CD4-positive, CD25-positive, alpha-beta regulatory T cell (primary cell): ENCODE data around the gene ZBTB8A. TPM values are rescaled to one million over a fixed set of nuclear protein-coding genes. Genes with fewer than 3 reads are reported as not detected.
"Not testable (repeated sequence)": the region's sequence is repeated elsewhere in the genome, so short reads cannot be mapped to it uniquely, and the experiment has no call there.

Experiments used
- ATAC-seq, 2 donors: fragments of 150-1000 bp; cut with Tn5 transposase; one replicate each; pipeline ENCODE4 v1.10.0; 2021; ENCODE audit warnings: low read depth in 2 of 2, moderate number of reproducible peaks in 2 of 2, moderate library complexity in 1 of 2
- DNase-seq, 3 donors: peaks; one replicate each; pipeline versions ENCODE4 v3.0.0 to v3.0.0-alpha.2; 2012 to 2022; ENCODE audit warnings: mixed read lengths in 1 of 3
- H3K27ac ChIP-seq: one replicate; pipeline ENCODE4 v1.7.0; 2013; ENCODE audit warnings: mild to moderate bottlenecking, low read length; ENCODE audit not compliant: insufficient read depth, poor library complexity, severe bottlenecking
- H3K27me3 ChIP-seq: one replicate; pipeline ENCODE4 v1.7.0; 2013; ENCODE audit warnings: low read length; ENCODE audit not compliant: control insufficient read depth, insufficient read depth
- H3K36me3 ChIP-seq: one replicate; pipeline ENCODE4 v1.7.0; 2013; ENCODE audit warnings: mild to moderate bottlenecking, low read length, moderate library complexity; ENCODE audit not compliant: control insufficient read depth, insufficient read depth
- H3K4me1 ChIP-seq: 2 replicates; pipeline ENCODE4 v1.7.0; 2013; ENCODE audit warnings: mild to moderate bottlenecking, low read length; ENCODE audit not compliant: insufficient read depth, control insufficient read depth, poor library complexity, severe bottlenecking
- H3K4me3 ChIP-seq: one replicate; pipeline ENCODE4 v1.7.0; 2013; ENCODE audit warnings: low read depth, mild to moderate bottlenecking, low read length, moderate library complexity
- H3K9me3 ChIP-seq, 2 experiments: 1 replicate in 1 of 2; 2 replicates in 1 of 2; pipeline ENCODE4 v1.7.0; 2013; ENCODE audit warnings: low read length in 2 of 2, mild to moderate bottlenecking in 1 of 2, moderate library complexity in 1 of 2; ENCODE audit not compliant: control insufficient read depth in 2 of 2
- H3K27ac Mint-ChIP-seq, 3 donors: one replicate each; pipeline ENCODE4 v1.8.0; 2020 to 2022; ENCODE audit warnings: mild to moderate bottlenecking in 3 of 3, mixed read lengths in 3 of 3, moderate library complexity in 2 of 3
- H3K27me3 Mint-ChIP-seq: one replicate; pipeline ENCODE4 v1.8.0; 2022; ENCODE audit warnings: mild to moderate bottlenecking, mixed read lengths
- H3K36me3 Mint-ChIP-seq: one replicate; pipeline ENCODE4 v1.8.0; 2020; ENCODE audit warnings: mixed read lengths
- H3K4me1 Mint-ChIP-seq, 4 donors: one replicate each; pipeline ENCODE4 v1.8.0; 2020 to 2022; ENCODE audit warnings: mixed read lengths in 4 of 4, mild to moderate bottlenecking in 1 of 4
- H3K4me3 Mint-ChIP-seq, 4 donors: one replicate each; pipeline ENCODE4 v1.8.0; 2020 to 2022; ENCODE audit warnings: mild to moderate bottlenecking in 4 of 4, mixed read lengths in 4 of 4, moderate library complexity in 3 of 4
- H3K9me3 Mint-ChIP-seq, 7 donors: one replicate each; pipeline ENCODE4 v1.8.0; 2020 to 2022; ENCODE audit warnings: mixed read lengths in 7 of 7, mild to moderate bottlenecking in 3 of 7, moderate library complexity in 2 of 7
- polyA plus RNA-seq, 4 donors: library from polyadenylated mRNA; unstranded; fragments of 300-500 nt; fragmentation: Illumina TruSeq; gene quantifications; one replicate each; pipeline ENCODE4 v1.2.3, GENCODE V29; 2021
- total RNA-seq: library from RNA; stranded (reverse); gene quantifications from one replicate; pipeline ENCODE4 v1.2.3, GENCODE V29; 2022

ZBTB8A gene
- total and polyA plus RNA-seq, 5 donors from 2014 or later = 0.12 TPM; not detected in 4

DNA sequence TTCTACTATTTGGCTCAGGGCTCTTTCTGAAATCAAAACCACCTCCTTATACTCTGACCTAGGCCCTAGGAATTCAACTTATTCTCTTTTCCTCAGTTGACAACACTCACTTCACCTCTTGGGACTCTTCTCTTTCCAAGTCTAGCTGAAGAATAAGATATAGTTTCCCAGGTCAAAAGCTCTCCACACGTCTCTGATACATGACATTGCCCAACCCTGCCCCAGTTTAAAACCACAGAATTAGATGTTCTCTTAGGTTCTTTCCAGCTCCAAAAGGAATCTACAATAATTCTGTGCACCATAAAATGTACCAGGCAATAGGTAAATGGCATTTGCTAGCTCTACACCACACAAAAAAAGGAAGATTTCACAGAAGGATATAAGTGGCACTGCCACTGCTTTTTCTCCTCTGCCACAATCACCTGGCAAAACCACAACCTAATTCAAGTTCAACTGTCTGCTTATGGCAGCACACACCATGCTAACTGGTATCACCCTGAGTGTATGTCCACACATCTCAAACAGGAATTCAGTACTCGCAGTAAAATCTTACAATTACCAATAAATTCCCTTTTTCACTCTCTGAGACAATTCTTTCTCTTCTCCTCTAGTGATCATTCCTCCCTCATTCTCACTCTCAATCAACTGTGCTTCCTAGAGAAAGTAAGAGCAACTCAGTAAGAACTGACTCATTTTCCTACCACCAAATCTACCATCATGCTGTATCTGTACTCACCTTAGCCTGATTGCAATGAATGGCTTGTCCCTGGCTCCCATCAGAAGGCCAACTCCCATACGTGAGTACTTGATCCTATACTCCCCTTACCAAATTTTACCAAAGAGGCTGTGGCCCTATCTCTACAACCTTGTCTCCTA is 83.8 kb downstream of the ZBTB8A start:
- Mint-ChIP-seq H3K4me1 (peaks cover 15 to 49% (median 33%) of the 10 kb centered on the region in 4 donors), H3K27ac (peak overlapping the region; percentile 51 to 91 (median 65)), H3K27me3 (no peaks in the 10 kb centered on the region), H3K9me3 (no peaks in the 10 kb centered on the region), H3K36me3 (peaks cover 38% of the 10 kb centered on the region), H3K4me3 (no peak overlapping the region)
- Histone ChIP-seq H3K4me1 (peaks cover 10% of the 10 kb centered on the region), H3K36me3 (peaks cover 35% of the 10 kb centered on the region), H3K27ac (no peak overlapping the region), H3K27me3 (no peaks in the 10 kb centered on the region), H3K9me3 (no peaks in the 10 kb centered on the region), H3K4me3 (no peak overlapping the region)
- DNase-seq (peak in 1 of 3 donors; percentile 13), ATAC-seq (no peak)

DNA sequence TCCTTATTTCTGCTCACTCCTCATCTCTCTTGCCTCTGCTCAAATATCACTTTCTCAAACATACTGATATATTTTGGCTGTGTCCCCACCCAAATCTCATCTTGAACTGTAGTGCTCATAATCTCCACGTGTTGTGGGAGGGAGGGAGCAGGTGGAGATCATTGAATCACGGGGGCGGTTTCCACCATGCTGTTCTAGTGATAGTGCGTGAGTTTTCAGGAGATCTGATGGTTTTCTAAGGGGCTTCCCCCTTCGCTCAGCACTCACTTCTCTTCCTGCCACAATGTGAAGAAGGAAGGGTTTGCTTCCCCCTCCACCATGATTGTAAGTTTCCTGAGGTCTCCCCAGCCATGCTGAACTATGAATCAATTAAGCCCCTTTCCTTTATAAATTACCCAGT is 84.5 kb downstream of the ZBTB8A start:
- Mint-ChIP-seq H3K4me1 (peaks cover 15 to 47% (median 33%) of the 10 kb centered on the region in 4 donors), H3K4me3 (no peak overlapping the region), H3K27me3 (no peaks in the 10 kb centered on the region), H3K27ac (peak overlapping the region; percentile 65 to 91 (median 72)), H3K36me3 (peaks cover 38% of the 10 kb centered on the region), H3K9me3 (no peaks in the 10 kb centered on the region)
- no peak overlapping the region for H3K27ac ChIP-seq
- ATAC-seq = no peak
- no peak overlapping the region for H3K4me3 ChIP-seq
- H3K27me3 ChIP-seq = no peaks in the 10 kb centered on the region
- H3K36me3 ChIP-seq = peaks cover 32% of the 10 kb centered on the region
- peak in 1 of 3 donors; percentile 27 for DNase-seq
- peaks cover 10% of the 10 kb centered on the region for H3K4me1 ChIP-seq
- no peaks in the 10 kb centered on the region for H3K9me3 ChIP-seq

DNA sequence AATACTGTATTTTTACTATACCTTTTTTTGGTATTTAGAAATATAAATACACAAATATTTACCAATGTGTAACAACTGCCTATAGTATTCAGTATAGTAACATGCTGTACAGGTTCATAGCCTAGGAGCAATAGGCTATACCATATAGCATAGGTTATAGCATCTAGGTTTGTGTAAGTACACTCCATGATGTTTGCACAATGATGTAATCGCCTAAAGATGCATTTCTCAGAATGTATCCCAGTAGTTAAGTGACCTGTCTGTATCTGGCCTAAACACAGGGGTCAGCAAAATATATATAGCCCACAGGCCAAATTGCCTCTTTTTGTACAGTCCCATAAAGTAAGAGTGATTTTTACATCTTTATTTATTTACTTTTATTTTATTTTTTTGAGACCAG is 86.9 kb downstream of the ZBTB8A start:
- no peak overlapping the region for H3K4me3 Mint-ChIP-seq
- H3K27ac Mint-ChIP-seq = no peak overlapping the region
- H3K27me3 Mint-ChIP-seq = no peaks in the 10 kb centered on the region
- Histone ChIP-seq H3K4me3 (no peak overlapping the region), H3K4me1 (peaks cover 7% of the 10 kb centered on the region), H3K9me3 (no peaks in the 10 kb centered on the region), H3K27ac (no peak overlapping the region), H3K36me3 (peaks cover 24% of the 10 kb centered on the region), H3K27me3 (no peaks in the 10 kb centered on the region)
- ATAC-seq (no peak), DNase-seq (no peak)
- H3K9me3 Mint-ChIP-seq = no peaks in the 10 kb centered on the region
- peaks cover 35% of the 10 kb centered on the region for H3K36me3 Mint-ChIP-seq
- H3K4me1 Mint-ChIP-seq = peaks cover 15 to 31% (median 25%) of the 10 kb centered on the region in 4 donors

DNA sequence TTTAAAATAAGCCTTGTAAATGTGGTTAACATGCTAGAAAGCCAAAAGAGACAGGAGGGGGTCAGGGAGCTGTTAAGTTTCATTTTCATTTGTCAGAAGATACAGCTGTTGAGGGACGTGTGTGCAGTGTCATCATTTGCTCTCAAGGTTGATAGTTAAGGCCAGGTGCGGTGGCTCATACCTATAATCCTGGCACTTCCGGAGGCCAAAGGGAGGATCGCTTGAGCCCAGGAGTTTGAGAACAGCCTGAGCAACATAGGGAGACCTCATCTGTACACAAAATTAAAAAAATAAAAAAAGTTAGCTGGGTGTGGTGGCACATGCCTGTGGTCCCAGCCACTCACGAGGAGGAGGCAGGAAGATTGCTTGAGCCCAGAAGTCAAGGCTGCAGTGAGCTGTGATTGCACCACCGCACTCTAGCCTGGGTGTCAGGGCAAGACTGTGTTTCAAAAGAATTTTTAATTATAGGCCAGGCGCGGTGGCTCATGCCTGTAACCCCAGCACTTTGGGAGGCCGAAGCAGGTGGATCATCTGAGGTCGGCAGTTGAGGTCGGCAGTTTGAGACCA is 88.5 kb downstream of the ZBTB8A start:
- ATAC-seq (peak; percentile 62 to 68), DNase-seq (peak in 2 of 3 donors; percentile 22 to 78)
- Histone ChIP-seq H3K27ac (peak overlapping the region; percentile 47), H3K36me3 (peaks cover 21% of the 10 kb centered on the region), H3K9me3 (no peaks in the 10 kb centered on the region), H3K4me1 (peaks cover 7% of the 10 kb centered on the region), H3K27me3 (no peaks in the 10 kb centered on the region), H3K4me3 (peak overlapping the region; percentile 9)
- Mint-ChIP-seq H3K36me3 (peaks cover 29% of the 10 kb centered on the region), H3K27ac (peak overlapping the region in 2 of 3 donors; percentile 68 to 88), H3K4me3 (peak overlapping the region; percentile 32 to 57 (median 42)), H3K4me1 (peaks cover 15 to 30% (median 24%) of the 10 kb centered on the region in 4 donors), H3K27me3 (no peaks in the 10 kb centered on the region), H3K9me3 (no peaks in the 10 kb centered on the region)

DNA sequence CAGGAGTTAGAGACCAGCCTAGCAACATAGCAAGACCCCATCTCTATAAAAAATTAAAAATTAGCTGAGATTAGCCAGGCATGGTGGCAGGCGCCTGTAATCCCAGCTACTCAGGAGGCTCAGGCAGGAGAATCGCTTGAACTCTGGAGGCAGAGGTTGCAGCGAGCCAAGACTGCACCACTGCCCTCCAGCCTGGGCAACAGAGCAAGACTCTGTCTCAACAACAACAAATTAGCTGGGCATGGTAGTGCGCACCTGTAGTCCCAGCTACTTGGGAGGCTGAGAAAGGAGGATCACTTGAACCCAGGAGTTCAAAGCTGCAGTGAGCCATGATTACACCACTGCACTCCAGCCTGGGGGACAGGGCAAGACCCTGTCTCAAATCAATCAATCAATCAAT is 90.9 kb downstream of the ZBTB8A start:
- not testable (repeated sequence) for H3K27me3 Mint-ChIP-seq, DNase-seq, H3K4me1 ChIP-seq, H3K4me3 ChIP-seq, H3K9me3 ChIP-seq, ATAC-seq, H3K27me3 ChIP-seq, H3K27ac ChIP-seq, H3K9me3 Mint-ChIP-seq
- Mint-ChIP-seq H3K4me3 (peak overlapping the region in 1 of 4 donors; percentile 63), H3K4me1 (peaks cover 11 to 24% (median 15%) of the 10 kb centered on the region in 4 donors), H3K36me3 (peaks cover 30% of the 10 kb centered on the region), H3K27ac (peak overlapping the region in 1 of 3 donors; percentile 17)
- H3K36me3 ChIP-seq = peaks cover 33% of the 10 kb centered on the region

DNA sequence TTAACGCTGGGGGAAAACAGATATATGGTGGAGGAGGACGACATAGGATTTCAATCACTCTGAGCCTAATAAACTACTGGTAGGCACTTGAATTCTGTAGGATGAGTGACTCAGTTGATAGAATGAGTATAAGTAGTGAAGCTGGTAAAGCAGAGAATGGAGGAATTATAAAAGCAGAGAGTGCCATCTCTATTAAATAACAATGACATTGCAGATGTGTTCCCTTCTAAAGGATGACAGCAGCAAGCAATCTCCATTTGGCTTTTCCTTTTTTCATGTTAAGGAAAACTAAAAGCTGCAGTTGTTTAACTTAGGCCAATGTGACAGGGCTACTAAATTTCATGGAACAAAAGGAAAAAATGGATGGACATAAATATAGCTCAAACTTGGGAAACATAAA is 93.6 kb downstream of the ZBTB8A start:
- Histone ChIP-seq H3K36me3 (peaks cover 29% of the 10 kb centered on the region), H3K4me3 (no peak overlapping the region), H3K9me3 (no peaks in the 10 kb centered on the region), H3K27ac (no peak overlapping the region), H3K4me1 (peaks cover 2% of the 10 kb centered on the region), H3K27me3 (no peaks in the 10 kb centered on the region)
- peak overlapping the region in 1 of 3 donors; percentile 65 for H3K27ac Mint-ChIP-seq
- H3K4me1 Mint-ChIP-seq = peaks cover 0 to 23% (median 17%) of the 10 kb centered on the region in 4 donors
- H3K9me3 Mint-ChIP-seq = no peaks in the 10 kb centered on the region
- no peaks in the 10 kb centered on the region for H3K27me3 Mint-ChIP-seq
- DNase-seq (no peak), ATAC-seq (no peak)
- H3K4me3 Mint-ChIP-seq = no peak overlapping the region
- H3K36me3 Mint-ChIP-seq = peaks cover 30% of the 10 kb centered on the region

DNA sequence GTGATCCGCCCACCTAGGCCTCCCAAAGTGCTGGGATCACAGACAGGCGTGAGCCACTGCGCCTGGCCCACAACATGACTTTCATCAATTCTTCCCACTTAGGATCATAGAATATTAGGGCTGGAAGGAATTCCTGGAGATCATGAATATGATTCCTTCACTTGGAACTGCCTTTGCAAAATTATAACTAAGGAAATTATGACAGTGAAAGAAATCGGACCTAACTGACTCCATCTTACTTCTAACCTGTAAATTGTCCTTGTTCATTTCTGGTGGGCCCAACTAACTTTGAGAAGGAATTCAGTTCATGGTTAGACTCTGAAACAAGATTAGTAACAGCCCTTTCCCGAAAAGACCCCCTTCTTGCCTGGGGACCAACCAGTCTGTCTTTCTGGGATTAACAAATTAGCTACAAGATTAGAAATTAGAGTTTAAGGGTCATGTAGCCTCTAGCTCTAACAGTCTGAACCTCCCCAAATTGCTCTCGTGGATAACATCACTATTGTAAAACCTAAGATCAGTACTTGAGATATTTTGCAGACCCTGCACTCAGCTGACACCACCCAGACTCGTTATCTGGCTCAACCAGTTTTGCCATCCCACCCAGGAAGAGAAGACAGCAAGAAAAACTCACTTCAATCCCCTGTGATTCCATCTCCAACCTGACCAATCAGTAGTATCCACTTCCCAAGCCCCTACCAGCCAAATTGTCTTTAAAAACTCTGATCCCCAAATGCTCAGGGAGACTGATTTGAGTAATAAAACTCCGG is 96.5 kb downstream of the ZBTB8A start:
- H3K9me3 ChIP-seq = no peaks in the 10 kb centered on the region
- no peak overlapping the region for H3K27ac ChIP-seq
- no peaks in the 10 kb centered on the region for H3K4me1 ChIP-seq
- H3K36me3 Mint-ChIP-seq = peaks cover 30% of the 10 kb centered on the region
- DNase-seq = no peak
- no peak overlapping the region for H3K4me3 ChIP-seq
- no peak overlapping the region for H3K27ac Mint-ChIP-seq
- H3K36me3 ChIP-seq = peaks cover 35% of the 10 kb centered on the region
- H3K27me3 ChIP-seq = no peaks in the 10 kb centered on the region
- peaks cover 0 to 23% (median 16%) of the 10 kb centered on the region in 4 donors for H3K4me1 Mint-ChIP-seq
- H3K27me3 Mint-ChIP-seq = no peaks in the 10 kb centered on the region
- ATAC-seq = no peak
- no peak overlapping the region for H3K4me3 Mint-ChIP-seq
- H3K9me3 Mint-ChIP-seq = no peaks in the 10 kb centered on the region
